ENCODE measurements around the gene CYP8B1. TPM values are rescaled to one million over a fixed set of nuclear protein-coding genes. Genes with fewer than 3 reads are reported as not detected.

Gene CYP8B1
- total and polyA plus RNA-seq, 2 experiments from 2014 or later, result not detected

DNA sequence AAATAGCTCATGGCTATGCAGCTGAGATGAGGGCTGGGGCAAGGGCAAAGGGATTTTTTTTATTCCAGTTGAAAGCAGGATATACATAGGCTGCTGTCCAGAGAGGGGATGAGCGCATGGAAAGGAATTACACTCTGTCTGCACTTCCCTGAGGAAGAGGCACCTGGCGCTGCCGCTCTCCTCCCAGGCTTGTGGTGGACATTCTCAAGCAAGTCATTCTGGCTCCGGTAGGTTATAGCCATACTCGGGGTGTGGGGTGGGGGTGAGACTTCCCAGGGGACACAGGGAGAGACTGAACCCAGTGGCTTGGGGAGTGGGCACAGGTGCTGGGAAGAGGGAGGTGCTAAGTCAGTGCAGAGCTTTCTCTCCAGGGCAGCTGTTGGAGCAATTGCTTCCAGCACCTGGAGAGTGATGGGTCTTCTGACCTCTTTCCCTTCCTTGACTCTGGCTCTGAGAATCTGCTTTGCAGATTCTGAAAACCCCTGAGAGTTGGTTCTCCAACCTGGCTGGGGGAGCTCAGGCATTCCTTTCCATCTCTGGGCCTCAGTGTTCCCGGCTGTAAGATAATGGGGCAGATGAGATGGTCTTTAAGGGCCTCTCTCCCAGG, 24.3 kb downstream of the CYP8B1 start:
- no peaks in the 10 kb centered on the region for H4K20me1 ChIP-seq (replicated peaks; ENCODE audit: insufficient read depth)
- no peaks in the 10 kb centered on the region; the same call in 1 of the 2 replicates for H3K4me1 ChIP-seq (ENCODE audit: insufficient read depth)
- H3K27me3 ChIP-seq (ENCODE audit: insufficient read depth), result no peaks in the 10 kb centered on the region
- no peak overlapping the region for H3K4me3 Mint-ChIP-seq
- H3K36me3 Mint-ChIP-seq (ENCODE audit: low read depth), result no peaks in the 10 kb centered on the region
- ATAC-seq, result no peak
- DNase-seq (ENCODE audit: low spot score), result no peak
- H3K9me2 ChIP-seq (ENCODE audit: insufficient read depth), result no peaks in the 10 kb centered on the region
- peaks cover 5% of the 10 kb centered on the region for H3K27me3 Mint-ChIP-seq (ENCODE audit: insufficient read depth, low read depth, poor library complexity)
- TF ChIP-seq POLR2AphosphoS5 (IDR thresholded peaks at IDR 0.05; ENCODE audit: low read depth) (no peak), EZH2phosphoT487 (IDR thresholded peaks at IDR 0.05; ENCODE audit: unreplicated experiment) (no peak)
- TF ChIP-seq, protein P1, sequence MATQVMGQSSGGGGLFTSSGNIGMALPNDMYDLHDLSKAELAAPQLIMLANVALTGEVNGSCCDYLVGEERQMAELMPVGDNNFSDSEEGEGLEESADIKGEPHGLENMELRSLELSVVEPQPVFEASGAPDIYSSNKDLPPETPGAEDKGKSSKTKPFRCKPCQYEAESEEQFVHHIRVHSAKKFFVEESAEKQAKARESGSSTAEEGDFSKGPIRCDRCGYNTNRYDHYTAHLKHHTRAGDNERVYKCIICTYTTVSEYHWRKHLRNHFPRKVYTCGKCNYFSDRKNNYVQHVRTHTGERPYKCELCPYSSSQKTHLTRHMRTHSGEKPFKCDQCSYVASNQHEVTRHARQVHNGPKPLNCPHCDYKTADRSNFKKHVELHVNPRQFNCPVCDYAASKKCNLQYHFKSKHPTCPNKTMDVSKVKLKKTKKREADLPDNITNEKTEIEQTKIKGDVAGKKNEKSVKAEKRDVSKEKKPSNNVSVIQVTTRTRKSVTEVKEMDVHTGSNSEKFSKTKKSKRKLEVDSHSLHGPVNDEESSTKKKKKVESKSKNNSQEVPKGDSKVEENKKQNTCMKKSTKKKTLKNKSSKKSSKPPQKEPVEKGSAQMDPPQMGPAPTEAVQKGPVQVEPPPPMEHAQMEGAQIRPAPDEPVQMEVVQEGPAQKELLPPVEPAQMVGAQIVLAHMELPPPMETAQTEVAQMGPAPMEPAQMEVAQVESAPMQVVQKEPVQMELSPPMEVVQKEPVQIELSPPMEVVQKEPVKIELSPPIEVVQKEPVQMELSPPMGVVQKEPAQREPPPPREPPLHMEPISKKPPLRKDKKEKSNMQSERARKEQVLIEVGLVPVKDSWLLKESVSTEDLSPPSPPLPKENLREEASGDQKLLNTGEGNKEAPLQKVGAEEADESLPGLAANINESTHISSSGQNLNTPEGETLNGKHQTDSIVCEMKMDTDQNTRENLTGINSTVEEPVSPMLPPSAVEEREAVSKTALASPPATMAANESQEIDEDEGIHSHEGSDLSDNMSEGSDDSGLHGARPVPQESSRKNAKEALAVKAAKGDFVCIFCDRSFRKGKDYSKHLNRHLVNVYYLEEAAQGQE (IDR thresholded peaks at IDR 0.05; ENCODE audit: unreplicated experiment), result no peak
- no peaks in the 10 kb centered on the region; the same call in 2 of the 3 replicates for H3K9me3 Mint-ChIP-seq
- no peaks in the 10 kb centered on the region for H3K36me3 ChIP-seq (ENCODE audit: insufficient read depth)
- H2AFZ ChIP-seq, result no peak overlapping the region
- H3K4me3 ChIP-seq, result no peak overlapping the region
- no peaks in the 10 kb centered on the region for H3K79me2 ChIP-seq (replicated peaks; ENCODE audit: insufficient read depth)
- H3K27ac ChIP-seq (ENCODE audit: low read depth), result no peak overlapping the region
- no peak overlapping the region for H3K27ac Mint-ChIP-seq
- no peak overlapping the region for H3K4me2 ChIP-seq
- no peaks in the 10 kb centered on the region for H3F3A ChIP-seq (replicated peaks; ENCODE audit: low read depth)
- peaks cover 9% of the 10 kb centered on the region for H3K4me1 Mint-ChIP-seq

DNA sequence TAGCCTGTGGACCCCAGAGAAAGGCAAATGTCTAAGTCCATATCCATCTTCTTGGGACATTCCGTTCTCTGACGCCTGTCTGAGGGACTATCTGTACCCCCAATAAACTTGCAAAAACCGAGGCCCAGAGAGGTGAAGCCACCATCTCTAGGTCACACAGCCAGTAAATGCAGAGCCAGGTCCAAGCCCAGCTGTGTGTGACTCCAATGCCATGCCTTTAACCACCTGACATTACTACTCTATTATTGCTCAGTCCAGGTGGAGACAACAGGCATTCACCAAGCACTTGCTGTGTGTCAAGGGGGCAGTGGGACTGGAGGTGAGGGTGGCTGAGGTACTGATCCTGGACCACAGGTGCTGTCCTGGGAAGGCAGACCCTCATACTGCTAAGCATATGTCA, 25.4 kb downstream of the CYP8B1 start:
- ATAC-seq, result no peak

More for the DNA sequence above, 25.4 kb downstream of the CYP8B1 start:
- H3K27ac Mint-ChIP-seq, result no peak overlapping the region
- H3F3A ChIP-seq (replicated peaks; ENCODE audit: low read depth), result no peaks in the 10 kb centered on the region
- H3K4me1 Mint-ChIP-seq, result peaks cover 9% of the 10 kb centered on the region
- no peaks in the 10 kb centered on the region for H3K79me2 ChIP-seq (replicated peaks; ENCODE audit: insufficient read depth)
- H3K36me3 Mint-ChIP-seq (ENCODE audit: low read depth), result no peaks in the 10 kb centered on the region
- H3K4me3 Mint-ChIP-seq, result no peak overlapping the region
- no peaks in the 10 kb centered on the region for H3K27me3 ChIP-seq (ENCODE audit: insufficient read depth)
- H2AFZ ChIP-seq, result no peak overlapping the region
- H3K4me3 ChIP-seq, result no peak overlapping the region
- TF ChIP-seq JUNB (IDR thresholded peaks at IDR 0.05; ENCODE audit: unreplicated experiment) (no peak), EZH2phosphoT487 (IDR thresholded peaks at IDR 0.05; ENCODE audit: unreplicated experiment) (no peak), CREB1 (CRISPR knock-in tag; IDR thresholded peaks at IDR 0.05; ENCODE audit: low read depth) (no peak), POLR2AphosphoS5 (IDR thresholded peaks at IDR 0.05; ENCODE audit: low read depth) (no peak), NANOG (IDR thresholded peaks at IDR 0.05; ENCODE audit: borderline replicate concordance) (no peak), ZNF331 (CRISPR knock-in tag; IDR thresholded peaks at IDR 0.05; ENCODE audit: low read depth) (no peak), ZNF114 (CRISPR knock-in tag; IDR thresholded peaks at IDR 0.05) (no peak), EZH2 (IDR thresholded peaks at IDR 0.05; ENCODE audit: low read depth, unreplicated experiment) (no peak), STAT1 (IDR thresholded peaks at IDR 0.05; ENCODE audit: unreplicated experiment) (no peak)
- TF ChIP-seq, protein P2, sequence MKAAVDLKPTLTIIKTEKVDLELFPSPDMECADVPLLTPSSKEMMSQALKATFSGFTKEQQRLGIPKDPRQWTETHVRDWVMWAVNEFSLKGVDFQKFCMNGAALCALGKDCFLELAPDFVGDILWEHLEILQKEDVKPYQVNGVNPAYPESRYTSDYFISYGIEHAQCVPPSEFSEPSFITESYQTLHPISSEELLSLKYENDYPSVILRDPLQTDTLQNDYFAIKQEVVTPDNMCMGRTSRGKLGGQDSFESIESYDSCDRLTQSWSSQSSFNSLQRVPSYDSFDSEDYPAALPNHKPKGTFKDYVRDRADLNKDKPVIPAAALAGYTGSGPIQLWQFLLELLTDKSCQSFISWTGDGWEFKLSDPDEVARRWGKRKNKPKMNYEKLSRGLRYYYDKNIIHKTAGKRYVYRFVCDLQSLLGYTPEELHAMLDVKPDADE (IDR thresholded peaks at IDR 0.05), result no peak
- TF ChIP-seq, protein P1 (IDR thresholded peaks at IDR 0.05; ENCODE audit: unreplicated experiment), result no peak
- TF ChIP-seq, protein P3, sequence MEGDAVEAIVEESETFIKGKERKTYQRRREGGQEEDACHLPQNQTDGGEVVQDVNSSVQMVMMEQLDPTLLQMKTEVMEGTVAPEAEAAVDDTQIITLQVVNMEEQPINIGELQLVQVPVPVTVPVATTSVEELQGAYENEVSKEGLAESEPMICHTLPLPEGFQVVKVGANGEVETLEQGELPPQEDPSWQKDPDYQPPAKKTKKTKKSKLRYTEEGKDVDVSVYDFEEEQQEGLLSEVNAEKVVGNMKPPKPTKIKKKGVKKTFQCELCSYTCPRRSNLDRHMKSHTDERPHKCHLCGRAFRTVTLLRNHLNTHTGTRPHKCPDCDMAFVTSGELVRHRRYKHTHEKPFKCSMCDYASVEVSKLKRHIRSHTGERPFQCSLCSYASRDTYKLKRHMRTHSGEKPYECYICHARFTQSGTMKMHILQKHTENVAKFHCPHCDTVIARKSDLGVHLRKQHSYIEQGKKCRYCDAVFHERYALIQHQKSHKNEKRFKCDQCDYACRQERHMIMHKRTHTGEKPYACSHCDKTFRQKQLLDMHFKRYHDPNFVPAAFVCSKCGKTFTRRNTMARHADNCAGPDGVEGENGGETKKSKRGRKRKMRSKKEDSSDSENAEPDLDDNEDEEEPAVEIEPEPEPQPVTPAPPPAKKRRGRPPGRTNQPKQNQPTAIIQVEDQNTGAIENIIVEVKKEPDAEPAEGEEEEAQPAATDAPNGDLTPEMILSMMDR (conservative IDR thresholded peaks at IDR 0.05; ENCODE audit: low read depth in 2 of 2), result no peak
- no peaks in the 10 kb centered on the region for H3K36me3 ChIP-seq (ENCODE audit: insufficient read depth)
- no peaks in the 10 kb centered on the region for H4K20me1 ChIP-seq (replicated peaks; ENCODE audit: insufficient read depth)
- H3K9me3 Mint-ChIP-seq, result no peaks in the 10 kb centered on the region; the same call in 2 of the 3 replicates
- no peaks in the 10 kb centered on the region for H3K9me2 ChIP-seq (ENCODE audit: insufficient read depth)
- no peak overlapping the region for H3K4me2 ChIP-seq
- no peak overlapping the region for H3K27ac ChIP-seq (ENCODE audit: low read depth)
- peaks cover 5% of the 10 kb centered on the region for H3K27me3 Mint-ChIP-seq (ENCODE audit: insufficient read depth, low read depth, poor library complexity)
- no peaks in the 10 kb centered on the region; the same call in 1 of the 2 replicates for H3K4me1 ChIP-seq (ENCODE audit: insufficient read depth)
- no peak for DNase-seq (ENCODE audit: low spot score)

Measured in GM23338 (cell line).